CD1c-positive myeloid dendritic cell (primary cell): ENCODE results near the gene YEATS4.
"Not testable (repeated sequence)": the region's sequence is repeated elsewhere in the genome, so short reads cannot be mapped to it uniquely, and the experiment has no call there.

Experiments
- DNase-seq: peaks from one replicate; pipeline ENCODE4 v3.0.0-alpha.2; 2016; ENCODE audit errors: extremely low spot score

The YEATS4 gene

DNA sequence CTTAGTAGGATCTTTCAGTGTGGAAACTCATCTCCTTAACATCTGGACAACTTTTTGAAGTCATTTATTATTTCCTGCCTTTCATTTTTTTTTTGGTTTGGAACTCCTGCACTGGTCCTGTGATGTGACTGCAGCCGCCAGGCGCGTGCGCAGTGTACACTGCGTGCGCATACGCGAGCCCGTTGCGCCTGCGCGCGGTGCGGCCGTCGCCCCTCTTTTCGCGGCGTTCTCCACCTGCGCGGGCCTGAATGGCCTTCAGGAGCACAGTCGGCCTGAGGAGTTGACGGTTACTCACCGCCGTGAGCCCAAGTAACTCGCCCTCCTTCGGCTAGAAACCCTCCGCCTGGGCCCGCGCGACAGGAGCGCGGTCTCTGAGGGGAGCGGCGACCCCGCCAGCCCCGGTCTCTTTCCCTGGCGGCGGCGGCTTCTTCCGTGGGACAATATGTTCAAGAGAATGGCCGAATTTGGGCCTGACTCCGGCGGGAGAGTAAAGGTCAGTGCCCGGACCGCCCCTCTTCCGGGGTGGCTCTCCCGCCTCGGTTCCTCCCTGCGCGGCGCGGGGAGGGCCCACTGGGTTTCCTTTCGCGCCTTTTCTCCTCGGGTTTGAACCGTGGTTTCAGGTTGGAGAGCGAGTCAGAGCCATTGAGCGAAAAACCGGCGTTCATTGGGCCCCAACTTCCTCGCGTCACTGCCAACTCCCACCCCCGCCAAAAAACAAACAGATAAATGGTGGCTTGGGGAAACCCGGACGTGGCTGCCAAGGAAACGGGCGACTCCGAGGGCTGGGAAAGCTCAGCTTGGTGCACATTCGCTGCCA lies at the start of gene YEATS4:
Gene YEATS4 (plus strand): TSS at position 213 of the 817 bp plus-strand sequence. CDS start 230 bp downstream, at position 443.
- DNase-seq, result peak; percentile 93

DNA sequence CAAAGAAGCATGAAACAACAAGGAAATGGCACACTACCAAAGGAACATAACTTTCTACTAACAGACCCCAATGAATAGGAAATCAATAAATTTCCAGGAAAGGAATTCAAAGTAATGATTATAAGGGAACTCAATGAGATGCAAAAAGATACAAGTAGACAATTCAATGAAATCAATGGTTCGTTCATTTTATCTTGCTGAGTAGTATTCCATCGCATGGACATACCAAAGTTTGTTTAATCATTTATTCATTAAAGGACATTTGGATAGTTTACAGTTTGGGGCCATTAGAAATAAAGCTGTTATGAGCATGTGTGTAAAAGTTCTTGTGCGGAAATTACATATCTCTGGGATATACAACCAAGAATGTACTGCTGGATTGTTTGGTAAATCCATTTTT lies 46.3 kb upstream of the YEATS4 start:
- no peak for DNase-seq

DNA sequence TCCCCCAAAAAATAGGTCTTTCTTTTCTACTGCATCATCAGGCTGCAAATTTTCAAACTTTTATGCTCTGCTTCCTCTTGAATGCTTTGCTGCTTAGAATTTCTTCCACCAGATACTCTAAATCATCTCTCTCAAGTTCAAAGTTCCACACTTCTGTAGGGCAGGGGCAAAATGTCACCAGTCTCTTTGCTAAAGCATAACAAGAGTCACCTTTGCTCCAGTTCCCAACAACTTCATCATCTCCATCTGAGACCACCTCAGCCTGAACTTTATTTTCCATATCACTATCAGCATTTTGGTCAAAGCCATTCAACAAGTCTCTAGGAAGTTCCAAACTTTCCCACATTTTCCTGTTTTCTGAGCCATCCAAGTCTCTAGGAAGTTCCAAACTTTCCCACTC lies 42.8 kb upstream of the YEATS4 start:
- not testable (repeated sequence) for DNase-seq

GRCh38 chr12:69317233-69317632 lies 42.3 kb upstream of the YEATS4 start:
- DNase-seq, result not testable (repeated sequence)

DNA sequence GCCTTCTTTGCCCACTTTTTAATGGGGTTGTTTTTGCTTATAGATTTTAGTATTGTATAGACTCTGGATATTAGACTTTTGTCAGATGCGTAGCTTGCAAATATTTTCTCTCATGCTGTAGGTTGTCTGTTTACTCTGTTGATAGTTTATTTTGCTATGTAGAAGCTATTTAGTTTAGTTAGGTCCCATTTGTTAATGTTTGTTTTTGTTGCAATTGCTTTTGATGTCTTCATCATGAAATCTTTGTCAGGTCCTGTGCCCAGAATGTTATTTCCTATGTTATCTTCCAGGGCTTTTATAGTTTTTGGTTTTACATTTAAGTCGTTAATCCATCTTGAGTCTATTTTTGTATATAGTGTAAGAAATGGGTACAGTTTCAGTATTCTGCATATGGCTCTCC lies 41.3 kb upstream of the YEATS4 start:
- no peak for DNase-seq

- DNase-seq, result peak; percentile 49
Observed at GRCh38 chr12:69321351-69321750, 38.2 kb upstream of the YEATS4 start.

DNA sequence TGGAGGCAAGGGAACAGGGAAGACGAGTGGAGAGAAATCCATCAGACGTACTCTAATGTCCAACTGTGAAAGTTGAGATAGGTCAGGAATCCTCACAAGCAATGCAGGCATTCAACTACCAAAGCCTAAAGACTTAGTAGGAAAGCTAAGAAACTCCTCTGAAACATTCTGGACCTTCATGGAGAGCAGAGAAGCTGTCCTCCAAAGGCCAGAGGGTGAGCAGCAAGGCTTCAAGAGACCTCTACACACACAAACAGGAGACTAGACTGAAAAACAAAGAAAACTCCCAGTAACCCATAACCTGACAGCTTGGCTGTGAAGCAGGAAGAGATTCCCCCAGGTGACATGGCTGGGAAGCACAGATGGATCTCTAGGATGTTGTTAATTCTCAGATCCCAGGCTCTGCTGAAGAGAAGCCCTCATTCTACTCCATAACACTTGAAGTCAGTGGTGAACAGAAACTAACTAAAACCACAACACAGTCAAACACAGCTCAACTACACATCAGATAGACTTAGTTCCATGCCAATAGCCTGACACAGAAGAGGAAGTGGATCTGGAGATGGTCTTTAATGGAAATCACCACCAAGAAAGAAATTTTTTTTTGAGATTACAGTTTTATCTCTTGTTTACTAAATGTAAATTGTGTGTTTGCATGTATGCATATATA lies 34.6 kb upstream of the YEATS4 start:
- peak; percentile 58 for DNase-seq

DNA sequence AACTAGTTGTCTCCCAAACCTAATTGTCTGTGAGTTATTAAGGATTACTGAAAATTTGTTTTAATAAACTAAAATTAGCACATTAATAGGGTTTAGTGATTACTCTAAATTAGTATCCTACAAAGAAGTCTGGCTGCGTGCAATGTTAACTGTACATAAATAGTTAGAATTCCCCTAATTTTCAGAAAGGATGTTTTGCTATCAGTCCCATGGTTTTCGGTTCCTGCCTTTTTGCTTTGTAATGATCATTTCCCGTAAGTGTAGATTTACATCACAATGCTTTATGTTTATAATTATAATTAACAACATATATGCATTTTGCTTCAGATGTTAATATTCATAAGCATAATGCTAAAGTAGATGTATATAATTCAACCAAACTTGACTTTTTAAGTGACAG lies 31.1 kb upstream of the YEATS4 start:
- peak; percentile 66 for DNase-seq

GRCh38 chr12:69329669-69330428 lies 29.7 kb upstream of the YEATS4 start:
- peak; percentile 65 for DNase-seq

- DNase-seq, result peak; percentile 47
Observed at GRCh38 chr12:69330475-69331473, 28.8 kb upstream of the YEATS4 start.

DNA sequence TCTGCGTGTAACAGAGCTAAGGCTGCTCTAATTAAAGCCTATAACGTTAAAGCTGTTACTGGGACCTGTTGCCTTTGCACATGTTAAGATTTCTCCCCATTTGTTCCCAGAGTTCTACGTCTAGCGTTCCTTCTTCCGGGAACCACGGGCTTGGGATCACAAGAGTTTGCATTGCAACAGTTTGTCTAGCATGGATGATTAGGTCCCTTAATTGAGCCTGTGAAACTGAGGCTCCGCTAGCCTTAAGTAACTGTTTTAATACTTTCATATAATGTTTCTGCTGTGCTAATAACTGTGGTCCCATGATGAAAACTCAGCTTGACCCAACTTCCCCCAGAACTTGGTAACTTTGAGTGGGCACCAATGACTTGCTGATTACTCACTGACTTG lies 28.0 kb upstream of the YEATS4 start:
- peak; percentile 85 for DNase-seq

DNA sequence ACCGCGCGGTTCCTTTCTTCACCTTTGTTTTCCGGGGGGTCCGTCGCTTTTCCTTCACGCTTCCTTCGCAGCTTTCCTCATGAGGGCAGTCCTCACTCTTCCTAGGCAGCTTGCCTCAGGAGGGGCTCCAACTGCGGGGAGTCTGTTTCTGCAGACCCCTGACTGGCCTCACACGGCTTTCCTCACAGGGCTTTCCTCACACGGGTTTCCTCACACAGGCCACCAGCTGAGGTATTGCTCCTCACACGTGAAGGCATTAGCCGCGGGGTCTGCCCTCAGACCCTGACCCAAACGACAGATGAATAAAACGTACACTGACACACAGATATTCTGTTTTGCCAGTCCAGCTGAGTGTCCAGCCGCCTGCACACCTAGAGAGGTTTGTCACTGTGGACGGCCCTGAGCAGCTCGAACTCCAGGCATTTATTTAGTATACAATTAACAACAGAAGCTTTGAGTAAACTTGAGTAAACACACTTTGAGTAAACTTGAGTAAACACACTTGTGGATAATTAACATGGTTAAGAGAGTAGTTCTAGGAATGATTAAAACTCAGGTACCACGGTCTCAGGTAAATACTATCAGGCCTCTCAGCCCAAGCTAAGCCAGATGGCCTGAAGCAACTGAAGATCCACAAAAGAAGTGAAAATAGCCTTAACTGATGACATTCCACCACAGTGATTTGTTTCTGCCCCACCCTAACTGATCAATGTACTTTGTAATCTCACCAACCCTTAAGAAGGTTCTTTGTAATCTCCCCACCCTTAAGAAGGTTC lies 27.4 kb upstream of the YEATS4 start:
- DNase-seq, result no peak

DNA sequence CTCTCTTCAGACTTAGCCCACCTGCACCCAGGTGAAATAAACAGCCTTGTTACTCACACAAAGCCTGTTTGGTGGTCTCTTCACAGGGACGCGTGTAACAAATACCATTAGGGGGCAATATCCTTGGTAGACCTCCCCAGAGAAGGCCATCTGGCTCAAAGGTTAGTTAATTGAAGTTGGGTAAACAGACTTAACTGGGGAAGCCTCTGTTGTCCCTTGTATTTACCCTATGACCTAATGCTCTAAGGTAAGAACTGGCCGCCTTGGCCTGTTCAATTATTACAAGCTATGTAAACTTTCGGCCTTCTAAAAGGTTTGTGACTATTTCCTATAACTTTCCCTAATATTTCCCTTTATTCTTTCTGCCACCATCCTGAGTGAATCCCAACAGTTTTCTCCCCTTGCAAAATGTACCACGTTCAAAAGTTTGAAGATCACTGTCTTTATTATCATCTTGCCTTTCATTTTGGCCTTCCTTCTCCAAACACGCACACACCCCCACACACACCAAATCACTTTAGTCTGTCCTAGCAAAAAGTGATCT lies 26.7 kb upstream of the YEATS4 start:
- no peak for DNase-seq

DNA sequence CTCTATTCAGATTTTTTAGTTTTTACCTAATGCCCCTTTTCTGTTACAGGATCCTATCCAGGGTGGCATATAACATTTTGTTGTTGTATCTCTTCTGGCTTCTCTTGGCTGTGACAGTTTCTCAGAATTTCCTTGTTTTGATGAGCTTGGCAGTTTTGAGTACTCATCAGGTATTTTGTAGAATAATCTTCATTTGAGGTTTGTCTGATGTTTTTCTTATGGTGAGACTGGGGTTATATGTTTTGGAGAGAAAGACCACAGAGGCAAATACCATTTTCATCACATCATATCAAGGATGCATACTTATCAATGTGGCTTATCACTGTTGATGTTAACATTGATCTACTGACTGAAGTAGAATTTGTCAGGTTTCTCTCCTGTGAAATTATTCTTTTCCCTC lies 25.4 kb upstream of the YEATS4 start:
- no peak for DNase-seq

GRCh38 chr12:69337311-69338090 lies 22.0 kb upstream of the YEATS4 start:
- peak; percentile 43 for DNase-seq

DNA sequence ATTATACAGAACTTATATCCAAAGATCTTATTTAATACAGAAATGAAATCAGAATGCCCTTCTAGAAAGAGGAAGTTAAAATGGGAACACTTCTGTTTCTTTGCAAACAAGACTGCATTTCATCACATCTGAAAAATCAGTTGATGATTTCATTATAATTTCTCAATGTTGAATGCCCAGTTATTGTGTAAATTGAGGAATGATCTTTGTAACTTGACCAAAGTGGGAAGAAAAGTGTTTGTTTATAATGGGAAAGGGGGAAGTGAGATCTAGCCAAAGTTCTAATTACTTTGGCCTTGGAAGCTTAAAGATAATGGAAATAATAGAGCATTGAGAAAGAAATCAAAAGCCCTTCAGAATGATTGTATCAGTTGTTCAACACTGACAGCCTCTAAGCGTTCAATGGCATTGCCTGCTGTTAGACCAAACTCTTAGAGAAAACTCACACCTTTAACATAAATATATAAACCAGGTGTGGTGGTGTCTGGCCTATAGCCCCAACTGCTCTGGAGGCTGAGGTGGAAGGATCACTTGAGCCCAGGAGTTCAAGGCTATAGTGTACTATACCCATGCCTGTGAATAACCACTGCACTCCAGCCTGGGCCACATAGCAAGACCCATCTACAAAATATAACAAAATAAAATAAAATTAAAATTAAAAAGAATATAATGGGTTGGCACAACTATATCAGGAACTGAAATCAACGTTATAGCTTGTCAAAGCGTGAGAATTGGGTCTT lies 21.3 kb upstream of the YEATS4 start:
- peak; percentile 95 for DNase-seq

DNA sequence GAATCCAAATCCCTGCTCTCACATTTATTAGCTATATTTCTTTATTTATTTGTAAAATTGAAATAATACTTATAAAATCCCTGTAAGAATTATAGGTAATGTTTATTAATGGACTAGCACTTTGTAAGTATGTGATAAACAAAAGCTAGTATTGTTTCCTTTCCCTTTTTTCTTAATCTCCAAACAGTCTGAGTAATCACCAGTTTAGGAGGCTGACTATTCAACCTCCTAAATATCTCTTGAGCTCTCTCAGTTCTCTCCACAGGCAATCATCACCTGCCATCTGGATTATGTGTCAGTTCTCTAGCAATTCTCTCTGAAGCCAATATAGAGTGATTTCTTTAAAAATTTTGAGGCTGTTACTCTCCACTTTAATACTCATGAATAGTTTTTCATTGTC lies 20.6 kb upstream of the YEATS4 start:
- peak; percentile 48 for DNase-seq

- DNase-seq, result no peak
Observed at GRCh38 chr12:69339999-69340398, 19.5 kb upstream of the YEATS4 start.

GRCh38 chr12:69341328-69341727 lies 18.2 kb upstream of the YEATS4 start:
- DNase-seq, result peak; percentile 77
